Tibial artery (tissue), 4 donors: ENCODE data around the gene VEGFD.
A peak's percentile ranks its signal among the peaks of the same experiment; 100 is the strongest.

Experiments
- DNase-seq, 2 donors: peaks; one replicate each; pipeline ENCODE4 v3.0.0-alpha.2; 2019
- H3K27ac ChIP-seq, 2 donors: fragments of 200-600 bp; sonication (generic) in 1 of 2; 1 replicate in 1 of 2; 2 replicates in 1 of 2; pipeline ENCODE4 v1.5.1; 2018 to 2019; ENCODE audit warnings: mild to moderate bottlenecking in 1 of 2
- H3K27me3 ChIP-seq, 2 donors: fragments of 200-600 bp; sonication (generic) in 1 of 2; one replicate each; pipeline versions ENCODE4 v1.5.1 to v1.6.0; 2016 to 2019
- H3K36me3 ChIP-seq, 3 donors: fragments of 200-600 bp; sonication (generic) in 2 of 3; one replicate each; pipeline ENCODE4 v1.5.1; 2016 to 2019; ENCODE audit warnings: mild to moderate bottlenecking in 2 of 3
- H3K4me1 ChIP-seq, 4 donors: fragments of 200-600 bp; sonication (generic) in 2 of 4; 1 replicate in 3 of 4; 2 replicates in 1 of 4; pipeline ENCODE4 v1.5.1; 2016 to 2019
- H3K4me3 ChIP-seq, 2 donors: fragments of 200-600 bp; sonication (generic) in 1 of 2; 1 replicate in 1 of 2; 2 replicates in 1 of 2; pipeline ENCODE4 v1.5.1; 2018 to 2019; ENCODE audit warnings: mild to moderate bottlenecking in 2 of 2
- H3K9me3 ChIP-seq, 3 donors: fragments of 200-600 bp; sonication (generic) in 1 of 3; one replicate each; pipeline ENCODE4 v1.5.1; 2016 to 2019
- CTCF ChIP-seq, 2 experiments: fragments of 200-600 bp in 1 of 2; fragments of 450-650 bp in 1 of 2; IDR thresholded peaks; one replicate each; pipeline ENCODE4 v1.5.1; 2017 to 2019; ENCODE audit warnings: antibody characterized with exemption in 2 of 2, mild to moderate bottlenecking in 1 of 2, moderate library complexity in 1 of 2
- intact Hi-C: fragments of 100-400 bp; cut with DNase I; formaldehyde crosslinking; loops from one replicate; pipeline ENCODE4 v1.15.0; 2023; ENCODE audit warnings: low total_unique reads

VEGFD gene

GRCh38 chrX:15405846-15406245 lies 21.6 kb upstream of the VEGFD start:
- H3K9me3 ChIP-seq = no peaks in the 10 kb centered on the region
- no peak overlapping the region for H3K27ac ChIP-seq
- H3K36me3 ChIP-seq = no peaks in the 10 kb centered on the region
- H3K27me3 ChIP-seq = no peaks in the 10 kb centered on the region
- no peak for TF ChIP-seq CTCF (IDR thresholded peaks at IDR 0.05)
- DNase-seq = no peak
- H3K4me3 ChIP-seq = no peak overlapping the region
- no peaks in the 10 kb centered on the region for H3K4me1 ChIP-seq
- intact Hi-C loops = no loop called here

GRCh38 chrX:15404401-15405096 lies 20.3 kb upstream of the VEGFD start:
- Histone ChIP-seq H3K4me3 (no peak overlapping the region), H3K36me3 (no peaks in the 10 kb centered on the region), H3K27ac (no peak overlapping the region), H3K4me1 (no peaks in the 10 kb centered on the region), H3K9me3 (no peaks in the 10 kb centered on the region), H3K27me3 (no peaks in the 10 kb centered on the region)
- intact Hi-C loops = no loop called here
- peak; percentile 41 to 67 for DNase-seq
- TF ChIP-seq CTCF (IDR thresholded peaks at IDR 0.05) = no peak

GRCh38 chrX:15401378-15401777 lies 17.2 kb upstream of the VEGFD start:
- no peaks in the 10 kb centered on the region for H3K9me3 ChIP-seq
- H3K4me3 ChIP-seq = no peak overlapping the region
- no peaks in the 10 kb centered on the region for H3K36me3 ChIP-seq
- no peaks in the 10 kb centered on the region for H3K4me1 ChIP-seq
- intact Hi-C loops = no loop called here
- H3K27ac ChIP-seq = no peak overlapping the region
- TF ChIP-seq CTCF (IDR thresholded peaks at IDR 0.05) = no peak
- no peaks in the 10 kb centered on the region for H3K27me3 ChIP-seq
- DNase-seq = no peak

GRCh38 chrX:15399962-15400391 lies 15.8 kb upstream of the VEGFD start:
- peaks cover 0 to 10% (median 0%) of the 10 kb centered on the region in 3 donors for H3K36me3 ChIP-seq
- H3K27ac ChIP-seq = no peak overlapping the region
- no peaks in the 10 kb centered on the region for H3K27me3 ChIP-seq
- intact Hi-C loops = no loop called here
- no peaks in the 10 kb centered on the region for H3K4me1 ChIP-seq
- no peak for TF ChIP-seq CTCF (IDR thresholded peaks at IDR 0.05)
- no peaks in the 10 kb centered on the region for H3K9me3 ChIP-seq
- no peak overlapping the region for H3K4me3 ChIP-seq
- no peak for DNase-seq

GRCh38 chrX:15398874-15399273 lies 14.7 kb upstream of the VEGFD start:
- H3K27me3 ChIP-seq = no peaks in the 10 kb centered on the region
- DNase-seq = no peak
- TF ChIP-seq CTCF (IDR thresholded peaks at IDR 0.05) = no peak
- H3K4me3 ChIP-seq = no peak overlapping the region
- H3K9me3 ChIP-seq = no peaks in the 10 kb centered on the region
- no peaks in the 10 kb centered on the region for H3K4me1 ChIP-seq
- H3K27ac ChIP-seq = no peak overlapping the region
- intact Hi-C loops = no loop called here
- peaks cover 0 to 11% (median 0%) of the 10 kb centered on the region in 3 donors for H3K36me3 ChIP-seq
